Measurements from ENCODE around the gene CNTNAP2. TPM values are rescaled to one million over a fixed set of nuclear protein-coding genes. Genes with fewer than 3 reads are reported as not detected.

Gene CNTNAP2
- total and polyA plus RNA-seq, 2 of the 13 experiments (the other 11 are each of a cell fraction or from before 2014, with no cell fraction given): 0.40 to 0.42 TPM

DNA sequence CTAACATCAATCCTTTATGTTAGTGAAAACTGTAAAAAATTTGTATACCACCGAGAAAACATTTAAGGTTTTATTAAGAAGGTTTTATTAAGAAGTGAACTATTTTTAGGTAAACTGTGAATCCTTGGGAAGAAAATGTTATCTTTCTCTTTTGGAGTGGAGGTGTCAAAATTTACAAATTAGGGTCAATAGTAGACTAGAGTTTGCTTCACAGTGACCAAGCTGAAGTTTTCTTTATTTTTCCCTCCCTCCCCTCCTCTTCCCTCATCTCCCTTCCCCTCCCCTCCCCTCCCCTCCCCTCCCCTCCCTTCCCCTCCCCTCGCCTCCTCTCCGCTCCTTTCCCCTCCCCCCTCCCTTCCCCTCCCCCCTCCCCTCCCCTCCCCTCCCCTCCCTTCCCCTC is 168.8 kb downstream of the CNTNAP2 start:
- Histone ChIP-seq H3K9ac (ENCODE audit: insufficient read depth, low read depth, low read length) (no peak overlapping the region), H3K36me3 (replicated peaks in 1 of 2; ENCODE audit: control insufficient read depth in 1 of 2, insufficient read depth in 2 of 2, low read length in 2 of 2) (no peaks in the 10 kb centered on the region), H2AFZ (ENCODE audit: low read length) (no peak overlapping the region), H3K4me3 (replicated peaks in 1 of 3; ENCODE audit: insufficient read depth in 1 of 3, low read depth in 2 of 3, low read length in 3 of 3) (no peak overlapping the region), H3K27me3 (ENCODE audit: control insufficient read depth in 1 of 2, insufficient read depth in 2 of 2, low read length in 2 of 2) (no peaks in the 10 kb centered on the region), H3K4me1 (ENCODE audit: insufficient read depth, low read length) (no peaks in the 10 kb centered on the region), H3K27ac (ENCODE audit: extremely low read length, insufficient read depth, low read length) (no peak overlapping the region), H3K4me2 (ENCODE audit: low read depth, low read length) (no peak overlapping the region), H3K9me3 (ENCODE audit: low read length) (peaks cover 14% of the 10 kb centered on the region), H3K79me2 (ENCODE audit: insufficient read depth, low read length) (no peaks in the 10 kb centered on the region), H4K20me1 (ENCODE audit: insufficient read depth, low read length) (no peaks in the 10 kb centered on the region)
- ChIA-PET POLR2A (no interaction called here), CTCF (ENCODE audit: low intra/inter-chr PET ratio, low total read pairs) (no interaction called here)
- TF ChIP-seq PCBP1 (IDR thresholded peaks at IDR 0.05; ENCODE audit: borderline replicate concordance, low read depth, low read length): 0 out of 2 replicates have a peak, but pooled peaks have one; percentile 70
- TF ChIP-seq ZNF598 (CRISPR knock-in tag; IDR thresholded peaks at IDR 0.05; ENCODE audit: borderline replicate concordance): no peak
- TF ChIP-seq, protein P1, sequence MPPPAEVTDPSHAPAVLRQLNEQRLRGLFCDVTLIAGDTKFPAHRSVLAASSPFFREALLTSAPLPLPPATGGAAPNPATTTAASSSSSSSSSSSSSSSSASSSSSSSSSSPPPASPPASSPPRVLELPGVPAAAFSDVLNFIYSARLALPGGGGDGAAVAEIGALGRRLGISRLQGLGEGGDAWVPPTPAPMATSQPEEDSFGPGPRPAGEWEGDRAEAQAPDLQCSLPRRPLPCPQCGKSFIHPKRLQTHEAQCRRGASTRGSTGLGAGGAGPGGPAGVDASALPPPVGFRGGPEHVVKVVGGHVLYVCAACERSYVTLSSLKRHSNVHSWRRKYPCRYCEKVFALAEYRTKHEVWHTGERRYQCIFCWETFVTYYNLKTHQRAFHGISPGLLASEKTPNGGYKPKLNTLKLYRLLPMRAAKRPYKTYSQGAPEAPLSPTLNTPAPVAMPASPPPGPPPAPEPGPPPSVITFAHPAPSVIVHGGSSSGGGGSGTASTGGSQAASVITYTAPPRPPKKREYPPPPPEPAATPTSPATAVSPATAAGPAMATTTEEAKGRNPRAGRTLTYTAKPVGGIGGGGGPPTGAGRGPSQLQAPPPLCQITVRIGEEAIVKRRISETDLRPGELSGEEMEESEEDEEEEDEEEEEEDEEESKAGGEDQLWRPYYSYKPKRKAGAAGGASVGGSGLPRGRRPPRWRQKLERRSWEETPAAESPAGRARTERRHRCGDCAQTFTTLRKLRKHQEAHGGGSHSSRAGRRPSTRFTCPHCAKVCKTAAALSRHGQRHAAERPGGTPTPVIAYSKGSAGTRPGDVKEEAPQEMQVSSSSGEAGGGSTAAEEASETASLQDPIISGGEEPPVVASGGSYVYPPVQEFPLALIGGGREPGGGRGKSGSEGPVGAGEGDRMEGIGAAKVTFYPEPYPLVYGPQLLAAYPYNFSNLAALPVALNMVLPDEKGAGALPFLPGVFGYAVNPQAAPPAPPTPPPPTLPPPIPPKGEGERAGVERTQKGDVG (CRISPR knock-in tag; IDR thresholded peaks at IDR 0.05; ENCODE audit: borderline replicate concordance): no peak
- peak; percentile 85 for TF ChIP-seq HNRNPK (IDR thresholded peaks at IDR 0.05; ENCODE audit: low read depth, low read length, poor library complexity, severe bottlenecking)
- TF ChIP-seq THAP11 (CRISPR knock-in tag; IDR thresholded peaks at IDR 0.05): no peak
- no peak for TF ChIP-seq ZNF709 (CRISPR knock-in tag; IDR thresholded peaks at IDR 0.05)
- no peak for TF ChIP-seq KLF9 (CRISPR knock-in tag; IDR thresholded peaks at IDR 0.05; ENCODE audit: low read depth)
- TF ChIP-seq, protein P2, sequence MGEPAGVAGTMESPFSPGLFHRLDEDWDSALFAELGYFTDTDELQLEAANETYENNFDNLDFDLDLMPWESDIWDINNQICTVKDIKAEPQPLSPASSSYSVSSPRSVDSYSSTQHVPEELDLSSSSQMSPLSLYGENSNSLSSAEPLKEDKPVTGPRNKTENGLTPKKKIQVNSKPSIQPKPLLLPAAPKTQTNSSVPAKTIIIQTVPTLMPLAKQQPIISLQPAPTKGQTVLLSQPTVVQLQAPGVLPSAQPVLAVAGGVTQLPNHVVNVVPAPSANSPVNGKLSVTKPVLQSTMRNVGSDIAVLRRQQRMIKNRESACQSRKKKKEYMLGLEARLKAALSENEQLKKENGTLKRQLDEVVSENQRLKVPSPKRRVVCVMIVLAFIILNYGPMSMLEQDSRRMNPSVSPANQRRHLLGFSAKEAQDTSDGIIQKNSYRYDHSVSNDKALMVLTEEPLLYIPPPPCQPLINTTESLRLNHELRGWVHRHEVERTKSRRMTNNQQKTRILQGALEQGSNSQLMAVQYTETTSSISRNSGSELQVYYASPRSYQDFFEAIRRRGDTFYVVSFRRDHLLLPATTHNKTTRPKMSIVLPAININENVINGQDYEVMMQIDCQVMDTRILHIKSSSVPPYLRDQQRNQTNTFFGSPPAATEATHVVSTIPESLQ (CRISPR knock-in tag; conservative IDR thresholded peaks at IDR 0.05): no peak
- intact Hi-C loops (cut with micrococcal nuclease; ENCODE audit: unreplicated experiment): no loop called here
- DNase-seq (ENCODE audit: low spot score): no peak
- BruUV-seq (replicated peaks): no TSS peak
- in situ Hi-C loops (cut with HindIII; ENCODE audit: extremely low pct_ligation_motif_present, low pct_unique_long_range_greater_than_20kb): no loop called here
- WGBS (ENCODE audit: low lambda C conversion rate): 17% methylated on average over 3 of the region's 3 CpGs
- ATAC-seq: no peak
- no peak for FAIRE-seq
